Liver (tissue), 3 donors: ENCODE results near the gene AOPEP.

Experiments
- SP1 ChIP-seq: IDR thresholded peaks from 2 replicates; pipeline ENCODE4 v1.6.1; 2018; ENCODE audit warnings: antibody characterized with exemption, mild to moderate bottlenecking
- TAF1 ChIP-seq: conservative IDR thresholded peaks from 2 replicates; pipeline ENCODE4 v1.6.1; 2016; ENCODE audit warnings: antibody characterized with exemption, mild to moderate bottlenecking
- TF ChIP-seq, protein P1 (sequence below): fragments of 150-350 bp; IDR thresholded peaks from 2 replicates; pipeline ENCODE4 v1.5.1; 2017; ENCODE audit warnings: improper control_type of control experiment, low read depth, low read length; ENCODE audit not compliant: missing input control
- TF ChIP-seq, protein P2 (sequence below): IDR thresholded peaks from 2 replicates; pipeline ENCODE4 v1.6.1; 2016; ENCODE audit warnings: antibody characterized with exemption
- TF ChIP-seq, protein P3 (sequence below): IDR thresholded peaks from 2 replicates; pipeline ENCODE4 v1.6.1; 2016; ENCODE audit warnings: antibody characterized with exemption, mild to moderate bottlenecking
- donor health status: healthy.
- donor health status: healthy.

DNA sequence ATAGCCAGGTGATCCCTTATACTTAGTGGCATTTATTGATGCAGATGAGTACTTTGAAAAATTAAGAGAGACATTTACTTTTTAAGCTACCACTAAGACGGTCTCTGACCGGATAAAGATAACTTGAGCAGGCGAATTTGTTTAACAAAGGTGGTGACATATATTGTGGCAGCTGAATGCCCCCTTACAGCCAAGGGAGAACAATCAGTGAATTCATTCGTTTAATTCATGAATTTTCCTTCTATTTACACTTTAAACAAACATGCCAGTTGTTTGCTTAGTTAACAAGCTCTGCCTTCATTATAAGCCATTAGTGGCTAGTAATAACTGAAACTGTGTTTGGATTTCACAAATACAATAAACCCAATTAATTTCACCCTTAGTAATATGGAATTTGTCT is 187.1 kb downstream of the AOPEP start:
- TF ChIP-seq SP1 (no peak), TAF1 (no peak)
- TF ChIP-seq, protein P1, sequence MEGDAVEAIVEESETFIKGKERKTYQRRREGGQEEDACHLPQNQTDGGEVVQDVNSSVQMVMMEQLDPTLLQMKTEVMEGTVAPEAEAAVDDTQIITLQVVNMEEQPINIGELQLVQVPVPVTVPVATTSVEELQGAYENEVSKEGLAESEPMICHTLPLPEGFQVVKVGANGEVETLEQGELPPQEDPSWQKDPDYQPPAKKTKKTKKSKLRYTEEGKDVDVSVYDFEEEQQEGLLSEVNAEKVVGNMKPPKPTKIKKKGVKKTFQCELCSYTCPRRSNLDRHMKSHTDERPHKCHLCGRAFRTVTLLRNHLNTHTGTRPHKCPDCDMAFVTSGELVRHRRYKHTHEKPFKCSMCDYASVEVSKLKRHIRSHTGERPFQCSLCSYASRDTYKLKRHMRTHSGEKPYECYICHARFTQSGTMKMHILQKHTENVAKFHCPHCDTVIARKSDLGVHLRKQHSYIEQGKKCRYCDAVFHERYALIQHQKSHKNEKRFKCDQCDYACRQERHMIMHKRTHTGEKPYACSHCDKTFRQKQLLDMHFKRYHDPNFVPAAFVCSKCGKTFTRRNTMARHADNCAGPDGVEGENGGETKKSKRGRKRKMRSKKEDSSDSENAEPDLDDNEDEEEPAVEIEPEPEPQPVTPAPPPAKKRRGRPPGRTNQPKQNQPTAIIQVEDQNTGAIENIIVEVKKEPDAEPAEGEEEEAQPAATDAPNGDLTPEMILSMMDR = no peak
- TF ChIP-seq, protein P2, sequence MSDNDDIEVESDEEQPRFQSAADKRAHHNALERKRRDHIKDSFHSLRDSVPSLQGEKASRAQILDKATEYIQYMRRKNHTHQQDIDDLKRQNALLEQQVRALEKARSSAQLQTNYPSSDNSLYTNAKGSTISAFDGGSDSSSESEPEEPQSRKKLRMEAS = no peak
- TF ChIP-seq, protein P3, sequence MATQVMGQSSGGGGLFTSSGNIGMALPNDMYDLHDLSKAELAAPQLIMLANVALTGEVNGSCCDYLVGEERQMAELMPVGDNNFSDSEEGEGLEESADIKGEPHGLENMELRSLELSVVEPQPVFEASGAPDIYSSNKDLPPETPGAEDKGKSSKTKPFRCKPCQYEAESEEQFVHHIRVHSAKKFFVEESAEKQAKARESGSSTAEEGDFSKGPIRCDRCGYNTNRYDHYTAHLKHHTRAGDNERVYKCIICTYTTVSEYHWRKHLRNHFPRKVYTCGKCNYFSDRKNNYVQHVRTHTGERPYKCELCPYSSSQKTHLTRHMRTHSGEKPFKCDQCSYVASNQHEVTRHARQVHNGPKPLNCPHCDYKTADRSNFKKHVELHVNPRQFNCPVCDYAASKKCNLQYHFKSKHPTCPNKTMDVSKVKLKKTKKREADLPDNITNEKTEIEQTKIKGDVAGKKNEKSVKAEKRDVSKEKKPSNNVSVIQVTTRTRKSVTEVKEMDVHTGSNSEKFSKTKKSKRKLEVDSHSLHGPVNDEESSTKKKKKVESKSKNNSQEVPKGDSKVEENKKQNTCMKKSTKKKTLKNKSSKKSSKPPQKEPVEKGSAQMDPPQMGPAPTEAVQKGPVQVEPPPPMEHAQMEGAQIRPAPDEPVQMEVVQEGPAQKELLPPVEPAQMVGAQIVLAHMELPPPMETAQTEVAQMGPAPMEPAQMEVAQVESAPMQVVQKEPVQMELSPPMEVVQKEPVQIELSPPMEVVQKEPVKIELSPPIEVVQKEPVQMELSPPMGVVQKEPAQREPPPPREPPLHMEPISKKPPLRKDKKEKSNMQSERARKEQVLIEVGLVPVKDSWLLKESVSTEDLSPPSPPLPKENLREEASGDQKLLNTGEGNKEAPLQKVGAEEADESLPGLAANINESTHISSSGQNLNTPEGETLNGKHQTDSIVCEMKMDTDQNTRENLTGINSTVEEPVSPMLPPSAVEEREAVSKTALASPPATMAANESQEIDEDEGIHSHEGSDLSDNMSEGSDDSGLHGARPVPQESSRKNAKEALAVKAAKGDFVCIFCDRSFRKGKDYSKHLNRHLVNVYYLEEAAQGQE = no peak
